Endothelial cell of umbilical vein (primary cell): ENCODE data around the gene BCAS3. TPM values are rescaled to one million over a fixed set of nuclear protein-coding genes. Genes with fewer than 3 reads are reported as not detected.
A peak's percentile ranks its signal among the peaks of the same experiment; 100 is the strongest.

Experiments
- BruUV-seq: library from RNA; stranded (reverse); fragments of 400-500 nt; replicated peaks from 2 replicates; lab custom pipeline; 2021; lab: Mats Ljungman, UMichigan
- CTCF ChIA-PET: fragments of 300-600, 350-600 bp; sonication (Branson Sonifier 250); formaldehyde crosslinking; loops from one replicate; lab custom pipeline; 2021; ENCODE audit warnings: antibody characterized with exemption, inconsistent platforms; lab: Charles Lee
- POLR2A ChIA-PET: fragments of 300-600, 350-600 bp; sonication (Branson Sonifier 250); formaldehyde crosslinking; loops from one replicate; lab custom pipeline; 2021; ENCODE audit warnings: antibody characterized with exemption, inconsistent platforms; lab: Charles Lee
- DNase-seq: peaks from one replicate; pipeline ENCODE4 v3.0.0-alpha.2; 2011; ENCODE audit warnings: low read depth, low spot score
- FAIRE-seq: peaks from 2 replicates; lab custom pipeline; 2011; peaks lifted over from hg19 to GRCh38; lab: Jason Lieb, UNC
- H2AFZ ChIP-seq: 2 replicates; pipeline ENCODE4 v1.6.0; 2012; ENCODE audit warnings: low read depth, low read length, control low read depth, inconsistent platforms
- H3K27ac ChIP-seq: 2 replicates; pipeline ENCODE4 v1.5.1; 2011; ENCODE audit warnings: low read depth, mild to moderate bottlenecking, control low read depth, low read length, moderate library complexity; ENCODE audit not compliant: insufficient read depth
- H3K27me3 ChIP-seq, 2 experiments: 2 replicates each; pipeline versions ENCODE4 v1.6.0 to v1.6.1; 2011; ENCODE audit warnings: low read length in 2 of 2, mixed read lengths in 1 of 2; ENCODE audit not compliant: control insufficient read depth in 2 of 2, insufficient read depth in 2 of 2
- H3K36me3 ChIP-seq, 2 experiments: 2 replicates in 1 of 2; 3 replicates in 1 of 2; pipeline ENCODE4 v1.5.1; 2011; ENCODE audit warnings: low read length in 2 of 2, mild to moderate bottlenecking in 1 of 2, moderate library complexity in 1 of 2; ENCODE audit not compliant: control insufficient read depth in 2 of 2, insufficient read depth in 2 of 2; ENCODE audit errors: extremely low read depth in 1 of 2
- H3K4me1 ChIP-seq: 3 replicates; pipeline ENCODE4 v1.5.1; 2011; ENCODE audit warnings: mild to moderate bottlenecking, low read length; ENCODE audit not compliant: control insufficient read depth, insufficient read depth; ENCODE audit errors: extremely low read depth
- H3K4me2 ChIP-seq: 2 replicates; pipeline ENCODE4 v1.6.1; 2011; ENCODE audit warnings: low read length, control low read depth, mixed read lengths; ENCODE audit not compliant: insufficient read depth
- H3K4me3 ChIP-seq, 3 experiments: fragments of 200-600 bp in 1 of 3; sonication (generic), shearing (Covaris generic) in 1 of 3; replicated peaks in 1 of 3; 2 replicates each; pipeline ENCODE4 v1.5.1; 2011 to 2016; ENCODE audit warnings: control low read depth in 3 of 3, low read length in 3 of 3, mild to moderate bottlenecking in 2 of 3, inconsistent platforms in 1 of 3, low read depth in 1 of 3, moderate library complexity in 1 of 3; ENCODE audit not compliant: insufficient read depth in 1 of 3
- H3K79me2 ChIP-seq: 2 replicates; pipeline ENCODE4 v1.6.0; 2012; ENCODE audit warnings: low read length, inconsistent platforms; ENCODE audit not compliant: control insufficient read depth, insufficient read depth
- H3K9ac ChIP-seq: replicated peaks from 2 replicates; pipeline ENCODE3; 2011; ENCODE audit warnings: low read length, control low read depth; ENCODE audit not compliant: insufficient read depth; ENCODE audit errors: extremely low read depth
- H3K9me1 ChIP-seq: replicated peaks from 3 replicates; pipeline ENCODE4 v1.6.0; 2011; ENCODE audit warnings: mild to moderate bottlenecking, low read length; ENCODE audit not compliant: control insufficient read depth, insufficient read depth; ENCODE audit errors: extremely low read depth
- H3K9me3 ChIP-seq: replicated peaks from 2 replicates; pipeline ENCODE4 v1.5.1; 2012; ENCODE audit warnings: low read length, inconsistent platforms; ENCODE audit not compliant: control insufficient read depth, insufficient read depth
- H4K20me1 ChIP-seq: replicated peaks from 2 replicates; pipeline ENCODE3; 2011; ENCODE audit warnings: mild to moderate bottlenecking, low read length; ENCODE audit not compliant: control insufficient read depth, insufficient read depth; ENCODE audit errors: extremely low read depth
- EZH2 ChIP-seq: IDR thresholded peaks from 2 replicates; pipeline ENCODE4 v1.6.1; 2012; ENCODE audit warnings: borderline replicate concordance, low read depth, mild to moderate bottlenecking, moderate library complexity, low read length, inconsistent platforms; ENCODE audit not compliant: severe bottlenecking
- FOS ChIP-seq: IDR thresholded peaks from 2 replicates; pipeline ENCODE4 v1.6.1; 2011; ENCODE audit warnings: mild to moderate bottlenecking, low read length, moderate library complexity, borderline replicate concordance; ENCODE audit not compliant: insufficient read depth
- GATA2 ChIP-seq: IDR thresholded peaks from 2 replicates; pipeline ENCODE4 v1.7.0; 2011; ENCODE audit warnings: low read depth, mild to moderate bottlenecking, moderate library complexity, mixed read lengths, low read length; ENCODE audit not compliant: insufficient read length, insufficient read depth
- dilution Hi-C: fragments of 300-500 bp; cut with MboI; formaldehyde crosslinking; loops from one replicate; pipeline ENCODE4 v1.15.0; 2019; ENCODE audit warnings: low sequenced_read_pairs; ENCODE audit not compliant: extremely low pct_ligation_motif_present
- intact Hi-C: fragments of 100-400 bp; cut with micrococcal nuclease; formaldehyde crosslinking; loops from one replicate; pipeline ENCODE4 v1.10.0; 2022
- polyA plus RNA-seq, 4 experiments: library from polyadenylated mRNA; depleted of rRNA in 3 of 4; stranded (reverse) in 3 of 4; unstranded in 1 of 4; fragments of >200 nt; gene quantifications; 2 replicates each; pipeline versions ENCODE4 v1.2.1 to v1.2.3, GENCODE V29; 2011 to 2012; ENCODE audit warnings: missing spikeins in 1 of 4
- total RNA-seq: library from RNA; stranded (reverse); gene quantifications from 2 replicates; pipeline ENCODE4 v1.2.3, GENCODE V29; 2021

Gene BCAS3
- total and polyA plus RNA-seq, 2 donors (not counting 3 experiments of a cell fraction or from before 2014, with no cell fraction given), result 8.2 to 16.0 TPM

GRCh38 chr17:61395409-61395982 is 717.8 kb downstream of the BCAS3 start:
- H3K27me3 ChIP-seq, result peaks cover 42 to 49% of the 10 kb centered on the region in 2 experiments
- no peaks in the 10 kb centered on the region for H3K4me1 ChIP-seq
- no peaks in the 10 kb centered on the region for H3K9me1 ChIP-seq
- H3K9me3 ChIP-seq, result no peaks in the 10 kb centered on the region
- intact Hi-C loops (no loop called here), dilution Hi-C loops (no loop called here)
- ChIA-PET CTCF (interaction anchor here (0.9 to 2.4 kb wide), 2 partner anchors 17 to 675 kb away, joined by 3 to 9 read pairs; no protein-coding TSS in a partner anchor), POLR2A (no interaction called here)
- no peak overlapping the region for H3K4me2 ChIP-seq
- BruUV-seq, result no TSS peak
- no peak overlapping the region for H3K4me3 ChIP-seq
- H3K27ac ChIP-seq, result no peak overlapping the region
- H4K20me1 ChIP-seq, result no peaks in the 10 kb centered on the region
- H3K79me2 ChIP-seq, result no peaks in the 10 kb centered on the region
- no peak for DNase-seq
- no peak for TF ChIP-seq GATA2
- no peak for TF ChIP-seq FOS
- H3K9ac ChIP-seq, result no peak overlapping the region
- no peaks in the 10 kb centered on the region for H3K36me3 ChIP-seq
- FAIRE-seq, result no peak
- H2AFZ ChIP-seq, result no peak overlapping the region

GRCh38 chr17:61395983-61396585 is 718.4 kb downstream of the BCAS3 start:
- DNase-seq, result no peak
- Histone ChIP-seq H3K9ac (no peak overlapping the region), H3K36me3 (no peaks in the 10 kb centered on the region), H3K4me1 (no peaks in the 10 kb centered on the region), H2AFZ (no peak overlapping the region), H3K4me3 (no peak overlapping the region), H3K27me3 (peaks cover 48 to 55% of the 10 kb centered on the region in 2 experiments), H3K9me1 (no peaks in the 10 kb centered on the region), H3K27ac (no peak overlapping the region), H3K9me3 (no peaks in the 10 kb centered on the region), H3K4me2 (no peak overlapping the region), H3K79me2 (no peaks in the 10 kb centered on the region), H4K20me1 (no peaks in the 10 kb centered on the region)
- CTCF ChIA-PET, result interaction anchor here (0.9 to 2.4 kb wide), 2 partner anchors 16 to 675 kb away, joined by 3 to 9 read pairs; no protein-coding TSS in a partner anchor
- dilution Hi-C loops (no loop called here), intact Hi-C loops (no loop called here)
- POLR2A ChIA-PET, result no interaction called here
- TF ChIP-seq FOS, result no peak
- TF ChIP-seq EZH2, result peak; percentile 88
- BruUV-seq, result no TSS peak
- no peak for FAIRE-seq
